Mesothelial cell of epicardium (in vitro differentiated cells): ENCODE results near the gene BCAN. TPM values are rescaled to one million over a fixed set of nuclear protein-coding genes. Genes with fewer than 3 reads are reported as not detected.
"Not testable (repeated sequence)": the region's sequence is repeated elsewhere in the genome, so short reads cannot be mapped to it uniquely, and the experiment has no call there.

Experiments used
- DNase-seq, 2 experiments: peaks; one replicate each; pipeline ENCODE4 v3.0.0; 2021; ENCODE audit warnings: low spot score in 2 of 2; ENCODE audit not compliant: unreplicated experiment in 2 of 2
- H3K27ac Mint-ChIP-seq: 2 replicates; pipeline ENCODE4 v1.8.0; 2021; ENCODE audit warnings: mixed read lengths
- H3K27me3 Mint-ChIP-seq: 2 replicates; pipeline ENCODE4 v1.8.0; 2021; ENCODE audit warnings: low read depth, mixed read lengths
- H3K36me3 Mint-ChIP-seq: 2 replicates; pipeline ENCODE4 v1.8.0; 2021; ENCODE audit warnings: mixed read lengths
- H3K4me1 Mint-ChIP-seq: 2 replicates; pipeline ENCODE4 v1.8.0; 2021; ENCODE audit warnings: mixed read lengths
- H3K4me3 Mint-ChIP-seq: 2 replicates; pipeline ENCODE4 v1.8.0; 2021; ENCODE audit warnings: mild to moderate bottlenecking, moderate library complexity, mixed read lengths
- H3K9me3 Mint-ChIP-seq: 2 replicates; pipeline ENCODE4 v1.8.0; 2021; ENCODE audit warnings: mixed read lengths
- total RNA-seq: library from RNA; stranded (reverse); gene quantifications from 3 replicates; pipeline ENCODE4 v1.2.1, GENCODE V29; 2021
- TF ChIP-seq, protein P1 (sequence below): fragments of 200-600 bp; sonication (generic); IDR thresholded peaks from one replicate; pipeline ENCODE4 v1.5.0; 2021; ENCODE audit warnings: antibody characterized with exemption; ENCODE audit not compliant: unreplicated experiment

Gene BCAN
- total RNA-seq, 1 donor from 2014 or later = 0.85 TPM

GRCh38 chr1:156600733-156601121, 41.2 kb upstream of the BCAN start:
- Mint-ChIP-seq H3K27me3 (no peaks in the 10 kb centered on the region), H3K9me3 (no peaks in the 10 kb centered on the region), H3K36me3 (peaks cover 12% of the 10 kb centered on the region), H3K4me1 (peaks cover 23% of the 10 kb centered on the region), H3K4me3 (peak overlapping the region; percentile 97), H3K27ac (peak overlapping the region; percentile 98)
- TF ChIP-seq, protein P1, sequence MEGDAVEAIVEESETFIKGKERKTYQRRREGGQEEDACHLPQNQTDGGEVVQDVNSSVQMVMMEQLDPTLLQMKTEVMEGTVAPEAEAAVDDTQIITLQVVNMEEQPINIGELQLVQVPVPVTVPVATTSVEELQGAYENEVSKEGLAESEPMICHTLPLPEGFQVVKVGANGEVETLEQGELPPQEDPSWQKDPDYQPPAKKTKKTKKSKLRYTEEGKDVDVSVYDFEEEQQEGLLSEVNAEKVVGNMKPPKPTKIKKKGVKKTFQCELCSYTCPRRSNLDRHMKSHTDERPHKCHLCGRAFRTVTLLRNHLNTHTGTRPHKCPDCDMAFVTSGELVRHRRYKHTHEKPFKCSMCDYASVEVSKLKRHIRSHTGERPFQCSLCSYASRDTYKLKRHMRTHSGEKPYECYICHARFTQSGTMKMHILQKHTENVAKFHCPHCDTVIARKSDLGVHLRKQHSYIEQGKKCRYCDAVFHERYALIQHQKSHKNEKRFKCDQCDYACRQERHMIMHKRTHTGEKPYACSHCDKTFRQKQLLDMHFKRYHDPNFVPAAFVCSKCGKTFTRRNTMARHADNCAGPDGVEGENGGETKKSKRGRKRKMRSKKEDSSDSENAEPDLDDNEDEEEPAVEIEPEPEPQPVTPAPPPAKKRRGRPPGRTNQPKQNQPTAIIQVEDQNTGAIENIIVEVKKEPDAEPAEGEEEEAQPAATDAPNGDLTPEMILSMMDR = no peak
- DNase-seq = no peak

DNA sequence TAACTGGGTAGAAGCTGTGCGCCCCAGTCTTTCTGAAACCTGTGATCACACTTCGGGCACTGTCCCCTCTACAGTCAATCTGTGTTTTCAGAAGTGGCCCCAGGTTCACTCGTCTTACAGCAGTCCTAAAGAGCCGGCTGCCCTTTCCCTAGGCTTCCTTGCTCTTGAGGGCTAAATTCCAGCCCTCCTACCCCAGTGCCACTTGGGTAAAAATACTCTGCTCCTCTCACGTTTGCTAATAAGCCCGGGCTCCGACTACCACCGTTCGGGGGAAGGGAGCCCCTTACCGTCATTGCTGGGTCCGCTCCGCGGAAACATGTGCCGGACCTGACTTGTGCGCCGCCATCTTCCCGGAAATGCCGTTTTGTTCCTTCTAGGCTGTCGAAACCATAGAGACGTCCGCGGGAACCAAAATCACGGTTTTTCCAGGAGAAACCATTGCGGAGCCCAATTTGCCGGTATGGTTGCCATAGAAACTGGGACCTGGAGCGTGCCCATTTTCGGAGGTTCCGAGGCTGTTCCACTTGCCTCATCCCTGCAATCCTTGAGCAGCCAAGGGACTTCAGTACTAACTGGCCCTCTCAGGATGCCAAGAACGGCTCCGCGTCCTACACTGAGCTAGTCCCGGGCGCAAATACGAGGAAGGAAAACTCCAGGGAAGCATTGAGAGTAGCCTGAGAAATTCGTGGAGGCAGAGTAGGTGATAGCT, 40.6 kb upstream of the BCAN start, which contains the start of gene GPATCH4:
GPATCH4 (minus strand) TSS at position 358 of the 709 bp plus-strand sequence.
- peaks cover 23% of the 10 kb centered on the region for H3K4me1 Mint-ChIP-seq
- peak within 1 kb of the TSS; percentile 97 for H3K4me3 Mint-ChIP-seq
- H3K9me3 Mint-ChIP-seq = no peaks in the 10 kb centered on the region
- peaks cover 11% of the 10 kb centered on the region for H3K36me3 Mint-ChIP-seq
- TF ChIP-seq, protein P1 = no peak
- H3K27ac Mint-ChIP-seq = peak within 1 kb of the TSS; percentile 98
- DNase-seq = peak; percentile 35 to 71
- no peaks in the 10 kb centered on the region for H3K27me3 Mint-ChIP-seq

DNA sequence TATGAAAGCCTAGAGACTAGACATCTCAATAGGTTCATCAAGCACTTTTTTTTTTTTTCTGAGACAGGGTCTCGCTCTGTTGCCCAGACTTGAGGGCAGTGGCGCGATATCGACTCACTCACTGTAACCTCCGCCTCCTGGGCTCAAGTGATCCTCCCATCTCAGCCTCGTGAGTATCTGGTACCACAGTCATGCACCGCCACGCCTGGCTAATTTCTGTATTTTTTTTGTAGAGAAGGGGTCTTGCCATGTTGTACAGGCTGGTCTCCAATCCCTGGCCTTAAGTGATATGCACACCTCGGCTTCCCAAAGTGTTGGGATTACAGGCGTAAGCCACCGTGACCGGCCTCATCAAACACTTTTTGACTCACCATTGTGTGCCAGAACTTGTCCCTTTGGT, 40.0 kb upstream of the BCAN start:
- peak overlapping the region; percentile 97 for H3K4me3 Mint-ChIP-seq
- no peak for DNase-seq
- no peaks in the 10 kb centered on the region for H3K9me3 Mint-ChIP-seq
- H3K4me1 Mint-ChIP-seq = peaks cover 23% of the 10 kb centered on the region
- TF ChIP-seq, protein P1 = no peak
- H3K36me3 Mint-ChIP-seq = peaks cover 9% of the 10 kb centered on the region
- H3K27me3 Mint-ChIP-seq = no peaks in the 10 kb centered on the region
- H3K27ac Mint-ChIP-seq = peak overlapping the region; percentile 98

DNA sequence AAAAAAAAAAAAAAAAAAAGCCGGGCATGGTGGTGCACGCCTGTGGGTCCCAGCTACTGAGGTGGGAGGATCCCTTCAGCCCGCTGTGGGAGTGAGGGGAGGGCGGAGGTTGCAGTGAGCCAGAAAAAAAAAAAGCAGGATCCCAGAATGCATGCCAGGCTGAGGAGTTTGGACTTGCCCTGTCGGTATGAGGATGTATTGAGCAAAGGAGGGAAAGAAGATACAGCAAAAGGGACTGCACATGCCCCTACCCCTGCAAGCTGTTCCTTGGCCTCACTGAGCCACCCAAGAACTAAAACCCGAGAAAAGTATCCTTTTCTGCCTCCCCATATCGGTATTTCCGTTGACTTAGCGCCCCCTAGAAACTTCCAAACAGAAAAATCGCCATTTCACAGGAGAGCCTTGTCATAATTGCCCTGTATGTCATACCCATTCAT, 39.3 kb upstream of the BCAN start:
- TF ChIP-seq, protein P1 = no peak
- DNase-seq = no peak
- H3K27me3 Mint-ChIP-seq = no peaks in the 10 kb centered on the region
- peak overlapping the region; percentile 21 for H3K4me3 Mint-ChIP-seq
- H3K4me1 Mint-ChIP-seq = peaks cover 23% of the 10 kb centered on the region
- H3K27ac Mint-ChIP-seq = peak overlapping the region; percentile 53
- no peaks in the 10 kb centered on the region for H3K9me3 Mint-ChIP-seq
- H3K36me3 Mint-ChIP-seq = peaks cover 5% of the 10 kb centered on the region

DNA sequence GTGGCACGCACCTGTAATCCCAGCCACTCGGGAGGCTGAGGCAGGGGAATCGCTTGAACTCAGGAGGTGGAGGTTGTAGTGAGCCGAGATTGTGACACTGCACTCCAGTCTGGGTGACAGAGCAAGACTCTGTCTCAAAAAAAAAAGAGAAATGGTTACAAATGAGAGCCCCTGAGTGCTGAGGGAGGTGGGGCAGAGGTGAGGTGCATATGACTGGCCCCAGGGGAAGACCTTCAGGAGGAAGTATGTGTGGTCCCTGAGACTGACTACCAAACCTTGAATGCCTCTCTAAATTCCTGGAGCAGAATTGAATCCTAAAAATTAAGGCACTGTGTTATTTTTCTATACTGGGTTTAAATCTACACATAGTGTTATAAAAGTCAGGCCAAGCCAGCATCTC, 34.6 kb upstream of the BCAN start:
- not testable (repeated sequence) for H3K4me1 Mint-ChIP-seq, H3K27ac Mint-ChIP-seq, DNase-seq, H3K4me3 Mint-ChIP-seq, H3K9me3 Mint-ChIP-seq, H3K36me3 Mint-ChIP-seq
- peaks cover 13% of the 10 kb centered on the region for H3K27me3 Mint-ChIP-seq

- no peak overlapping the region for H3K4me3 Mint-ChIP-seq
- peaks cover 2% of the 10 kb centered on the region for H3K4me1 Mint-ChIP-seq
- no peak overlapping the region for H3K27ac Mint-ChIP-seq
- H3K9me3 Mint-ChIP-seq = no peaks in the 10 kb centered on the region
- no peak for DNase-seq
- peaks cover 19% of the 10 kb centered on the region for H3K27me3 Mint-ChIP-seq
- H3K36me3 Mint-ChIP-seq = no peaks in the 10 kb centered on the region
- TF ChIP-seq, protein P1 = peak; percentile 40
Measured at GRCh38 chr1:156608036-156608674, 33.8 kb upstream of the BCAN start.
